HG02970 (cell line): ENCODE measurements around the gene FAM210A.

ENCODE experiments used
- ATAC-seq: cut with Tn5 transposase; IDR thresholded peaks from one replicate; pipeline ENCODE4 v1.9.1; 2021; ENCODE audit warnings: mild to moderate bottlenecking, moderate library complexity, moderate number of reproducible peaks; ENCODE audit not compliant: unreplicated experiment, low FRiP score

FAM210A gene

GRCh38 chr18:13624563-13625237 lies 101.7 kb downstream of the FAM210A start:
- no peak for ATAC-seq

GRCh38 chr18:13623871-13624270 lies 102.5 kb downstream of the FAM210A start:
- ATAC-seq = no peak

- no peak for ATAC-seq
Observed at GRCh38 chr18:13623348-13623747, 103.0 kb downstream of the FAM210A start.

GRCh38 chr18:13622751-13623150 lies 103.6 kb downstream of the FAM210A start:
- no peak for ATAC-seq

- ATAC-seq = no peak
Observed at GRCh38 chr18:13621886-13622619, 104.3 kb downstream of the FAM210A start.

- ATAC-seq = no peak
Observed at GRCh38 chr18:13621446-13621849, 104.9 kb downstream of the FAM210A start.

GRCh38 chr18:13620818-13621445 lies 105.4 kb downstream of the FAM210A start:
- no peak for ATAC-seq

GRCh38 chr18:13620206-13620672 lies 106.1 kb downstream of the FAM210A start:
- no peak for ATAC-seq

- ATAC-seq = no peak
Observed at GRCh38 chr18:13619505-13620205, 106.7 kb downstream of the FAM210A start.

- ATAC-seq = no peak
Observed at GRCh38 chr18:13618760-13619438, 107.5 kb downstream of the FAM210A start.

- no peak for ATAC-seq
Observed at GRCh38 chr18:13617826-13618515, 108.4 kb downstream of the FAM210A start.

- no peak for ATAC-seq
Observed at GRCh38 chr18:13616525-13617035, 109.8 kb downstream of the FAM210A start.

GRCh38 chr18:13616041-13616440 lies 110.3 kb downstream of the FAM210A start:
- no peak for ATAC-seq

GRCh38 chr18:13615432-13615861 lies 110.9 kb downstream of the FAM210A start:
- no peak for ATAC-seq

GRCh38 chr18:13614641-13615288 lies 111.6 kb downstream of the FAM210A start:
- ATAC-seq = no peak

- ATAC-seq = no peak
Observed at GRCh38 chr18:13613591-13614501, 112.5 kb downstream of the FAM210A start.
